Esophagus muscularis mucosa (tissue), 4 donors: ENCODE data around the gene LCN1. TPM values are rescaled to one million over a fixed set of nuclear protein-coding genes. Genes with fewer than 3 reads are reported as not detected.

ENCODE experiments used
- DNase-seq: peaks from one replicate; pipeline ENCODE4 v3.0.0-alpha.2; 2017; ENCODE audit errors: extremely low spot score
- H3K27ac ChIP-seq, 4 donors: fragments of 200-600 bp; sonication (generic); replicated peaks in 1 of 4; 1 replicate in 3 of 4; 2 replicates in 1 of 4; pipeline ENCODE4 v1.5.1; 2016 to 2019; ENCODE audit warnings: mild to moderate bottlenecking in 1 of 4
- H3K27me3 ChIP-seq, 4 donors: fragments of 200-600 bp; sonication (generic); one replicate each; pipeline versions ENCODE4 v1.5.1 to v1.6.0; 2016 to 2019
- H3K36me3 ChIP-seq, 4 donors: fragments of 200-600 bp; sonication (generic); one replicate each; pipeline ENCODE4 v1.5.1; 2016 to 2019
- H3K4me1 ChIP-seq, 4 donors: fragments of 200-600 bp; sonication (generic); one replicate each; pipeline ENCODE4 v1.5.1; 2016 to 2019
- H3K4me3 ChIP-seq, 4 donors: fragments of 200-600 bp; sonication (generic); 1 replicate in 2 of 4; 2 replicates in 2 of 4; pipeline ENCODE4 v1.5.1; 2016 to 2019; ENCODE audit warnings: mild to moderate bottlenecking in 4 of 4, moderate library complexity in 1 of 4
- H3K9me3 ChIP-seq, 4 donors: fragments of 200-600 bp; sonication (generic); 1 replicate in 3 of 4; 2 replicates in 1 of 4; pipeline ENCODE4 v1.5.1; 2016 to 2019
- CTCF ChIP-seq, 3 experiments: fragments of 200-600 bp in 2 of 3; fragments of 450-650 bp in 1 of 3; sonication (generic) in 2 of 3; IDR thresholded peaks; one replicate each; pipeline ENCODE4 v1.5.1; 2017 to 2019; ENCODE audit warnings: antibody characterized with exemption in 3 of 3, mild to moderate bottlenecking in 2 of 3, moderate library complexity in 1 of 3
- EP300 ChIP-seq: sonication (generic); formaldehyde crosslinking; IDR thresholded peaks from one replicate; pipeline ENCODE4 v1.6.1; 2017; ENCODE audit warnings: antibody characterized with exemption
- POLR2A ChIP-seq: fragments of 450-650 bp; IDR thresholded peaks from one replicate; pipeline ENCODE4 v1.6.1; 2017; ENCODE audit warnings: antibody characterized with exemption, moderate library complexity, mild to moderate bottlenecking, low read depth
- POLR2AphosphoS5 ChIP-seq, 2 donors: sonication (generic); formaldehyde crosslinking; IDR thresholded peaks; one replicate each; pipeline ENCODE4 v1.6.1; 2017; ENCODE audit warnings: antibody characterized with exemption in 2 of 2
- WGBS: methylation state at CpG from one replicate; pipeline ENCODE4 v1.1.5; 2018; 5-methylcytosine and 5-hydroxymethylcytosine counted together
- intact Hi-C: fragments of 100-400 bp; cut with DNase I; formaldehyde crosslinking; loops from one replicate; pipeline ENCODE4 v1.15.1; 2023
- total RNA-seq, 4 donors: library from RNA; depleted of rRNA; stranded (reverse); fragments of >200 nt; gene quantifications; one replicate each; pipeline versions ENCODE4 v1.1.0 to v1.2.1, GENCODE V29; 2016

The LCN1 gene
- total RNA-seq, result not detected

GRCh38 chr9:135520916-135521607, at the start of gene LCN1:
TSS of gene LCN1 (plus strand) at chr9:135521440. CDS start at chr9:135521498, 58 bp downstream.
- WGBS, result 80% methylated on average over 17 of the region's 18 CpGs
- H3K4me1 ChIP-seq, result no peaks in the 10 kb centered on the region
- H3K27me3 ChIP-seq, result peaks cover 0 to 61% (median 0%) of the 10 kb centered on the region in 4 donors
- no peaks in the 10 kb centered on the region for H3K36me3 ChIP-seq
- intact Hi-C loops, result no loop called here
- no peak for TF ChIP-seq POLR2AphosphoS5 (IDR thresholded peaks at IDR 0.05)
- TF ChIP-seq POLR2A, result no peak
- no peak for TF ChIP-seq EP300
- TF ChIP-seq CTCF (IDR thresholded peaks at IDR 0.05), result no peak
- H3K4me3 ChIP-seq, result no peak within 1 kb of the TSS
- H3K27ac ChIP-seq, result no peak within 1 kb of the TSS
- no peaks in the 10 kb centered on the region for H3K9me3 ChIP-seq
- no peak for DNase-seq

- intact Hi-C loops, result no loop called here
- WGBS, result 66% methylated on average over 22 of the region's 23 CpGs
- Histone ChIP-seq H3K36me3 (no peaks in the 10 kb centered on the region), H3K27ac (no peak overlapping the region), H3K4me3 (no peak overlapping the region), H3K4me1 (no peaks in the 10 kb centered on the region), H3K9me3 (no peaks in the 10 kb centered on the region), H3K27me3 (peaks cover 0 to 12% (median 0%) of the 10 kb centered on the region in 4 donors)
- TF ChIP-seq CTCF (IDR thresholded peaks at IDR 0.05), result no peak
- no peak for TF ChIP-seq POLR2AphosphoS5 (IDR thresholded peaks at IDR 0.05)
- no peak for TF ChIP-seq EP300
- no peak for TF ChIP-seq POLR2A
- DNase-seq, result no peak
Observed at GRCh38 chr9:135471791-135472640, 49.2 kb upstream of the LCN1 start.

GRCh38 chr9:135473972-135474543, 47.2 kb upstream of the LCN1 start:
- no peak overlapping the region for H3K27ac ChIP-seq
- TF ChIP-seq EP300 (no peak), CTCF (IDR thresholded peaks at IDR 0.05) (no peak)
- WGBS, result 53% methylated on average over 4 of the region's 12 CpGs
- no peaks in the 10 kb centered on the region for H3K9me3 ChIP-seq
- no peak overlapping the region for H3K4me3 ChIP-seq
- H3K36me3 ChIP-seq, result no peaks in the 10 kb centered on the region
- intact Hi-C loops, result no loop called here
- H3K27me3 ChIP-seq, result peaks cover 0 to 12% (median 0%) of the 10 kb centered on the region in 4 donors
- no peak for DNase-seq
- H3K4me1 ChIP-seq, result peaks cover 2 to 10% (median 7%) of the 10 kb centered on the region in 4 donors

DNA sequence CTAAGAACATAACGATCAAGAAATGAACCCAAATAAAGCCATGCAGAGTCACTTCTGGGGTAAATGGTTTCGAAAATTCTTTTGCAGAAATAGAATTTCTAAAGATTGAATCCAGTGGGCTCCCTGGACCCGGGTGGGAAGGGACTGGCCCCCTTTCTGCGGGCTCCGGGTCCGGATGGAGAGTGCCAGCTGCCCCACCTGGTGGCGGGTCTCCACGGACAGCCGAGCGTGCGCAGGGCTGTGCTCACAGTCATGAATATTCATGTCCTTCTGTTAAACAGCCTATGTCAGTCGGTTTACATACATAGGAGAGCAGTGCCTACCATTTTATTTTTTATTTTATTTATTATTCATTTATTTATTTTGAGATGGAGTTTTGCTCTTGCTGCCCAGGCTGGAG, 46.3 kb upstream of the LCN1 start:
- Histone ChIP-seq H3K27ac (no peak overlapping the region), H3K4me3 (no peak overlapping the region), H3K9me3 (no peaks in the 10 kb centered on the region), H3K36me3 (no peaks in the 10 kb centered on the region), H3K4me1 (peaks cover 2 to 11% (median 9%) of the 10 kb centered on the region in 4 donors), H3K27me3 (peaks cover 0 to 6% (median 0%) of the 10 kb centered on the region in 4 donors)
- DNase-seq, result no peak
- intact Hi-C loops, result no loop called here
- TF ChIP-seq CTCF (IDR thresholded peaks at IDR 0.05) (peak in 1 of 3 experiments; percentile 21), POLR2AphosphoS5 (IDR thresholded peaks at IDR 0.05) (no peak)
- 27% methylated on average over 12 of the region's 12 CpGs for WGBS
